Measurements from ENCODE around the gene ZNF282.

The ZNF282 gene

DNA sequence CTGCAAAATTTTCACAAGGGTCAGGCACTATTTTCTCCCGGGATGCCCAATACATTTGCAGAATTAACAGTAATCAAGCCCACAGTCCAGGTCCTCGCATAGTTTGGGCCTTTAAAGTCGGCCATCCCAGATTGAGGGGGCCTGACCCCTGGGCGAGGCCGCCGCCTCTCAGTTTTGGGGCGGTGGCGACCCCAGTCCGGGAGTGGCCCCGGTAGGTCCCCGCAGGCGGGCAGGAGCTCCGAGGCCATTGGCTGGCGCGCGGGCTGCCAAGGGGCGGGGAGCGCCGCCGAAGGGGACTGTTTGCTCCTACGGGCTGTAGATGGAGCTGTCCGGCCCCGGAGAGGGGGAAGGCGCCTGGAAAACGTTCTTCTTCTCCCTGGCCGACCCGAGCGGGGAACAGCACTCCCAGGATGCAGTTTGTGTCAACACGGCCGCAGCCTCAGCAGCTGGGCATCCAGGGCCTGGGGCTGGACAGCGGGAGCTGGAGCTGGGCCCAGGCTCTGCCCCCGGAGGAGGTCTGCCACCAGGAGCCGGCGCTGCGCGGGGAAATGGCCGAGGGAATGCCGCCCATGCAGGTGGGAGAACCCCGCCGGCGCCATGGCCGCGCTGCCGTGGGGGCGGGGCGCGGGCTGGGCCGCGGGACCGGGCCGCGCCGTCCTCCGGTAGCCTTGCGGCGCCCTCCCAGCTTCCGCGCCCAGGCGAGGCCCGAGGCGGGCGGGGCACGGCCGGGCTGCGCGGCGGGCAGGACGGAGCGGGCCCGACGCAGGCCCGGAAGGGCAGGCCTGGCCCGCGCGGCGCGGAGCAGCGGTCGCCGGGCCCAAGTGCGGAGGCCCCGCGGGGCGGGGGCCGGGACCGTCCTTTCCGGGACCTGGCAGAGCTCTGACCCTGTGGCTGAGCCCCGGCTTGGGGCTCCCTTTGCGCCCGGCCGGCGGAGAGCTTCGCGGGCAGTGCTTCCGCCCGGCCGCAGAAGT is at the start of gene ZNF282:
TSS of gene ZNF282 (plus strand) at position 367 of the 971 bp plus-strand sequence. CDS start at position 411, 44 bp downstream.
- FAIRE-seq = peak; percentile 56

DNA sequence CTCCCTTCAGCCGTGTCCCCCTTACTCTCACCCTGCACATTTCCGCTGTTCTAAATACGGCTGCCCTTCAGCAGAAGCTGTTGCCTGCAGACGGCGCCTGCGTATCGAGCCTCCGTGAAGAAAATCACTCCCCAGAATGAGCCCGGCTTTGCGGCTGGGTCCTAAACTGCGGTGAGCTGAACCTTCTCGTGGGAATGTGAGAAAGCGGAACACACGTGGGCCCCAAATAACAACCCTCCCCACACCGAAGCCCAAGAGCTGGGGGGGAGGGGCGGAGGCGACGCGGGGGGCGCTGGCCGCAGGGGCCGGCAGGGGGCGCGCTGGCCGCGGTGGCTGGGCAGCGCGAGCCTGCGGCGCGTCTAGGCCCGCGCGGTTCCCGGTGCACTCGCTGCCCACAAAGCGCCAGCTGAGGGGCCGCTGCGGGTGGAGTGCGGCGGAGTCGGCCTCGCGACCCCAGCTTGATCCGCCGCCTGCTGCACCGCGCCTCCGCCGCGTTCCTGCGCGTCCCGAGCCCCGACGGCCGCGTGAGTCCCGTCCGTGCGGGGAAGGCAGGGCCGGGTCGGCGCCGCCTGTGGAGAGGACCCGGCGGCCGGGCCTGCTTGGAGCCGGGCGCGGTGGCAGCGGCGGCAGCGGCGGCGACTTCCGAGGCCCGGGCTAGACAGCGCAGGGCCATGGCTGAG is 48.1 kb upstream of the ZNF282 start, which contains the start of gene ZNF398:
TSS of gene ZNF398 (plus strand) at position 382 of the 680 bp plus-strand sequence. CDS start at position 672, 290 bp downstream.
- FAIRE-seq (peak; percentile 78), DNase-seq (ENCODE audit: extremely low spot score, insufficient read length, low read depth) (peak; percentile 91)

More for the DNA sequence above, at the start of gene ZNF282:
- peak; percentile 91 for DNase-seq (ENCODE audit: extremely low spot score, insufficient read length, low read depth)

DNA sequence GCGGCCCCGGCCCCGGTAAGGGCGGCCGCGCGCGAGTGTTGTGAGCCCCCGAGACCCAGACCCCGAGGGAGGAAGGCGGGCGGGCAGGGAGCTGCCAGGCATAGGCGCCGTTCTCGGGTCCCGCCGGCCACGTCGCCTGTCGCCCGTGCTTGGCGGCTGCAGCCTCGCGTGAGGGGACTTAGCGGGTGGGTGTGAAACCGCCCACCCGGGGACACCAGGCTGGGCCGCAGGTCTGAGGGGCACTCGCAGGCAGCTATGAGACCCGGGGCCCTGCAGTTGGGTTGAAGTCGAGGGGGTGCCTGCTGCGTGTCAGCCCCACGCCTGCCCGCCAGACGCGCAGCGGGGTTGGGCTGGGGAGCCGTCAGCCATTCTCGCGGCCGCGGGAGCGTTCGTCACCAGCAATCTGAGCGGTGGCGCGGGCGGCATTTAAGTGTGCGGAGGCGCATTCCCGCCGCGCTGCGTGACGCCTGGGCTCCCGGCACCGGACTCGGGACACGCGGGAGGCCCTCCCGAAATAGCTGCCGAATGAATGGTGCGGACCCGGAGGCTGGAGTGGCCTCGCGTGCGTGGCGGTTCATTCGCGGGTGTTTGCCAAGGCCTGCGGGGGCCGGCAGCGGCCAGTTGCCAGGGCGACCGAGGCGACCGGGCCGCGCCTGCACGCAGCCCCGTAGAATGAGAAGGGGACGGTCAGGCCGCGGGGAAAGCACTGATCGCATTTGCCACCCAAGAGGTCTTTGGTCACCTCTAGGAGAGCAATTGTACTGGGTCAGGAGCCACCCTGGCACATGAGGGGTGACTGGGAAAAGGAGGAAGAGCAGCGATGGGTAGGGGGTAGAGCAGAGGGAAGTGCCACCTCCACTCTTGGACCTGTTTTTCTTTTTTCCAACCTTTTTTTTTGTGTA is 47.3 kb upstream of the ZNF282 start:
- FAIRE-seq (no peak), DNase-seq (ENCODE audit: extremely low spot score, insufficient read length, low read depth) (peak; percentile 39)

DNA sequence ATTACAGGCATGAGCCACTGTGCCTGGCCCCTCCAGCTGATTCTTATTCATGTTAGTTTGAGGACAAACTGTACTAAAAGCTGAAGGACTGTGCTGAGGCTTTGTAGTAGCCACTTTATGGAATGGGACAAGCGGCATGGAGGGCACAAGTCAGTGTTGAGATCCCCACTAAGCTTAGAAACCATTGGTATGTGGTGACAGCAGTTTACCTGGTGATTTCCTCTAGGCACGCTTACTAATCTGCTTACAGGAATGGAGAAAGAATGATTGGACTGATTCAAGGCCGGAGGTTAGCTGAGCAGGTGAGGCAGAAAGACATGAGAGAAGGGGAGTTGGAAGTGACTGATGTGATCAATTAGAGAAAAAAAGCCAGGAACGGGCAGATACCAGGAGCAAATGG is 44.4 kb upstream of the ZNF282 start:
- FAIRE-seq = no peak
- no peak for DNase-seq (ENCODE audit: extremely low spot score, insufficient read length, low read depth)

DNA sequence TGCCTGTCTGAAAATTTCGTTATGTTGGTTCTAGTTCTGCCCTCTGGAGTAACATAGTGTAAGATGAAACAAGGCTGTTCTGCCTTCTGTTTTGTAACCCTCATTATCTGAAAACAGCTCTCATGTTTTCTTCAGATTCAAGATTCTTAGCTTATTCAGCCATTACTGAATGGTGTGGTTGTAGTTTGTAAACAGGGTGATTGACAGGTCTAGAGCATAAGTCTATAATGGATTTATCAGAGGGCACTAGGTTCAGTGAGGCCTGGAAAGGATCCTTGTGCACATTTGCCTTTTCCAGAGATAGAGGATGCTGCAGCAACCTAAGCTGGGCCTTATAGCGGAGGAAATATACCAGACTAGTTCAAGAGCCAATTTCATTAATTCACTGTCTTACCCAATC is 42.0 kb upstream of the ZNF282 start:
- no peak for DNase-seq (ENCODE audit: extremely low spot score, insufficient read length, low read depth)
- FAIRE-seq = no peak

DNA sequence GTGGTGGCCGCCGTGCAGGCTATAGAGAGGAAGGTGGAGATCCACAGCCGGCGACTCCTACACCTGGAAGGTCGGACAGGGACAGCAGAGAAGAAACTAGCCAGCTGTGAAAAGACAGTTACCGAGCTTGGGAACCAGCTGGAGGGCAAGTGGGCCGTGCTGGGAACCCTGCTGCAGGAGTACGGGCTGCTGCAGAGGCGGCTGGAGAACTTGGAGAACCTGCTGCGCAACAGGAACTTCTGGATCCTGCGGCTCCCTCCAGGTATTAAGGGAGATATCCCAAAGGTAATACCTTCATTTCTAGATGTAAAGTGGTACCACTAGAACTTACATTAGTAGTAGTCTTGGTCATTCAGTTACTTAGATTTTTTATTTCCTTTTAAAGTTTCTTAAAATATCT is 41.3 kb upstream of the ZNF282 start:
- FAIRE-seq = no peak
- no peak for DNase-seq (ENCODE audit: extremely low spot score, insufficient read length, low read depth)

DNA sequence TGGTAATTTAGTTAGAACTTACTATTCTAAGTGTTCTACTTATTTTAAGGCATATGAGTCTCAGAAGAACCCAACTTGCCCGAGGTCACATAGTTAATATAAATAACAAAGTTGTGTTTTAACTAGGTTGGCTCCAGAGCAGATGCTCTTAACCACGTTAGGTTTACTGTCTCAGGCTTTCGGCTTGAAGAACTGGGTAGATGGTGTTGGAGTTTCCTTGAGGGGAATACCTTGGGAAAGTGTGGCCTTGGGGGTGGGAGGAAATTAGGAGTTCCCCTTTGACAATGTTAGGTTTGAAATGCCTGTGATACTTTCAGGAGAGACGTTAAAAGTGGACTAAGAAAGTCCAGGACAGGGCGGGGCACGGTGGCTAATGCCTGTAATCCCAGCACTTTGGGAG is 38.4 kb upstream of the ZNF282 start:
- FAIRE-seq (no peak), DNase-seq (ENCODE audit: extremely low spot score, insufficient read length, low read depth) (no peak)

DNA sequence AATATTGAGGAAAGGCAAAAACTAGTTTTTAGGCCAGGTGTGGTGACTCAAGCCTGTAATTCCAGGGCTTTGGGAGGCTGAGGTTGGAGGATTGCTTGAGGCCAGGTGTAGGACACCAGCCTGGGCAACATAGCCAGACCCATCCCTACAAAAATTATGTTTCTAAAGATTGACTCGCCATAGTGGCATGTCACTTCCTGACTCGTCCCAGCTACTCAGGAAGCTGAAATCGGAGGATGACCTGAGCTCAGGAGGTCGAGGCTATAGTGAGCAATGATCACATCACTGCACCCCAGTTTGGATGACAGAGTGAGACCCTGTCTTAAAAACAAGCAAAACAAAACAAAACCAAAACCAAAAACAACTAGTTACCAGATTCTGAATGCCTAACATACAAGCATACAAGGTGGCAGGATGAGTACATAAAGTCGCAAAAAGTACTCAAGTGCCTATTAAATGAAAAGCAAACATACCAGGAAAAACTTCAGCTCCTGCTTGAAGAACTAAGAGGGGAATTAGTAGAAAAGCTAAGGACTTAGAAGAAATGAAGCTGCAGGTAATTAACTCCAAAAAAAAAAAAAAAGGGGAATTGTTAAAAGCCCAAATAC is 34.0 kb upstream of the ZNF282 start:
- no peak for FAIRE-seq
- no peak for DNase-seq (ENCODE audit: extremely low spot score, insufficient read length, low read depth)

DNA sequence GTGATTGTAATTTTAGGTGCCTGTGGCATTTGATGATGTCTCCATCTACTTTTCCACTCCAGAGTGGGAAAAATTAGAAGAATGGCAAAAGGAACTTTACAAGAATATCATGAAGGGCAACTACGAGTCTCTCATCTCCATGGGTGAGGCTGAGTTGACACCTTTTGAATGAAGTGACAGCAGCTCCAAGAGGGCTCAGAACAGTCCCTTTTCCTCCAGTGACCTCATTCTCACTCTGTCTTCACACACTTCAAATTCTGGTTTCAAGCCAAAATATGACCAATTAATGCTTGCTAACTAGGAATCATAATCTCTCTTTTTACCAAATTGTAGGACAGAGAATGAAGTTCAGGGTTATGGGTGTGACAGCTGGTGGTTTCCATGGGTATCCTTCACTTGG is 29.2 kb upstream of the ZNF282 start:
- DNase-seq (ENCODE audit: extremely low spot score, insufficient read length, low read depth) (no peak), FAIRE-seq (no peak)

DNA sequence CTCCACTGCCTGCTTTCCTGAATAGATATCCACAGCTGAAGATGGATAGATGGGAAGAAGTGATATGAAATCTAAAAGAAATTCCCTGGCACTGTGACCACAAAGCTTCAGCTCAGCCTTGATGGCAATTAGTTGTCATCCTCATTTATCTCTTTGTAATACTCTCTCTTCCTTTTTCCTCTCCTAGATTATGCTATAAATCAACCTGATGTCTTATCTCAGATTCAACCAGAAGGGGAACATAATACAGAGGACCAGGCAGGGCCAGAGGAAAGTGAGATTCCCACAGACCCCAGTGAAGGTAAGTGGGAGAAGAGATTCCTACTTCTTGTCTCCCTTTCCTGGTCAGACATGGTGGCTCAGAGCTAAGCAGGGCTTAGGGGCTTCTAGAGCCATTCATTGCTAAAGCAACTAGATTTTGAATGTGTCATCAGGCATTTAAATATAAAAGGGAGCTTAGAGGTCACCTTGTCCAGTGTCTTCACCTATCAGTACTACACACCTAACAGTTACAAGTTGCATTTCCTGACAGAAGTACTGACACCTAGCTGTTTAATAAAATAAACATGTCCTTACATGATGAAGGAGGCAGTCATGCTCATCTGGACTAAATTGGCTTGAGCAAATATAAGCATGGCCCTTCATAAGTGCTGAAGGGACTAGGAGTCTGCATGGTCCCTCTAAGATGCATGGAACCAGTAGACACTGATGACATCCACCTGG is 28.6 kb upstream of the ZNF282 start:
- DNase-seq (ENCODE audit: extremely low spot score, insufficient read length, low read depth) = no peak
- FAIRE-seq = no peak

DNA sequence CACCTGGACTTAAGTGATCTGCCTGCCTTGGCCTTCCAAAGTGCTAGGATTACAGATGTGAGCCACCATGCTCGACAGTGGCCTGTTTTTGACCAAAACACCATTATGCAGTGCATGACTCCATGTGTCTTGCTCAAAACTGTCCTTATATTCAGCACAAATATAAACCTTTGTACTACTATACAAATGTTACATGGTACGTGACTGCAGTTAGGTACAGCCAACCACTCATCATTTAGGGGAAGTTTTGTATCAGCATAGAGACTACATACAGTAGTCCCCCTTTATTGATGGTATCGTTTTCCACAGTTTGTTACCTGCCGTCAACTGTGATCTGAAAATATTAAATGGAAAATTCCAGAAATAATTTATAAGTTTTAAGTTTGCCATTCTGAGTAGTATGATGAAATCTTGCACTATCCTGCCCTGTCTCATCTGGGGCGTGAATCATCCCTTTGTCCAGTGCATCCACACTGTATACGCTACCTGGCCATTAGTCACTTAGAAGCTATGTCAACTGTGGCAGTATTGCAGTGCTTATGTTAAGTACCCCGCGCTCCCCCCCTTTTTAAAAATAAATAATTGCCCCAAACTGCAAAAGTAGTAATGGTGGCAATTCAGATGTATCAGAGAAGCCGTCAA is 23.3 kb upstream of the ZNF282 start:
- FAIRE-seq = no peak
- DNase-seq (ENCODE audit: extremely low spot score, insufficient read length, low read depth) = no peak

DNA sequence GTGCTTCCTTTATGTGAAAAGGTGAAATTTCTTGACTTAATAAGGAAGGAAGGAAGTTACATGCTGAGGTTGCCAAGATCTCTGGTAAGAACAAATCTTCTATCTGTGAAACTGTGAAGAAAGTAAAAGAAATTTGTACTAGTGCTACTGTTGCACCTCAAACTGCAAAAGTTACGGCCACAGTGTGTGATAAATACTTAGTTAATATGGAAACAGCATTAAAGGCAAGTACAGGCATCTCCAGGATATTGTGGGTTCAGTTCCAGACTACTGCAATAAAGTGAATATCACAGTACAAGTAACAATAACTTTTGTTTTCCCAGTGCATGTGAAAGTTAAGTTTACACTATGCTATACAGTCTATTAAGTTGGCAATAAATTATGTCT is 22.8 kb upstream of the ZNF282 start:
- DNase-seq (ENCODE audit: extremely low spot score, insufficient read length, low read depth) = no peak
- FAIRE-seq = no peak

DNA sequence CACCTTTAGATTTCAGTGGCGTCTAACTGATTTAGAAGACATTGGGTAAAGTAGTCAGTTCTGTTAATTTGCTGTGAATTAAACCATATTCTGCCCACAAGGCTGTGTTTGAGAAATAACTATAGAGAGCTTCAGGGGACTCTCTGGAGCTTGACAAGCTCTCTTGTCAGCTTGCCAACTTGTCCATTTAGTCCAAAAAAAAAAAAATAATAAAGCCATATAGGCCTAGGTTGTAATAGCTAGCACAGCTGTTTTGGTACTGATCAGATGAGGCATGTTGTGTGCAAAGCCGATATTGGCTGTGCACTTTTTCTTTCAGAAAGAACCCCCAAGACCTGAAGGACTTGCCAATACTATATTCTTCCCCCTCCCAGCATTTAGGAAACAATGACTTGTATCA is 20.2 kb upstream of the ZNF282 start:
- FAIRE-seq (no peak), DNase-seq (ENCODE audit: extremely low spot score, insufficient read length, low read depth) (no peak)

DNA sequence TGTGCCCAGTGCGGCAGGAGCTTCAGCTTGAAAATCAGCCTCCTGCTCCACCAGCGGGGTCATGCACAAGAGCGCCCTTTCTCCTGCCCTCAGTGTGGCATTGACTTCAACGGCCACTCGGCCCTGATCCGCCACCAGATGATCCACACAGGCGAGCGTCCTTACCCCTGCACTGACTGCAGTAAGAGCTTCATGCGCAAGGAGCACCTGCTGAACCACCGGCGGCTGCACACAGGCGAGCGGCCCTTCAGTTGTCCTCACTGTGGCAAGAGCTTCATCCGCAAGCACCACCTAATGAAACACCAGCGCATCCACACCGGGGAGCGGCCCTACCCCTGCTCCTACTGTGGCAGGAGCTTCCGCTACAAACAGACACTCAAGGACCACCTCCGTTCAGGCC is 16.1 kb upstream of the ZNF282 start:
- DNase-seq (ENCODE audit: extremely low spot score, insufficient read length, low read depth) = no peak
- no peak for FAIRE-seq

DNA sequence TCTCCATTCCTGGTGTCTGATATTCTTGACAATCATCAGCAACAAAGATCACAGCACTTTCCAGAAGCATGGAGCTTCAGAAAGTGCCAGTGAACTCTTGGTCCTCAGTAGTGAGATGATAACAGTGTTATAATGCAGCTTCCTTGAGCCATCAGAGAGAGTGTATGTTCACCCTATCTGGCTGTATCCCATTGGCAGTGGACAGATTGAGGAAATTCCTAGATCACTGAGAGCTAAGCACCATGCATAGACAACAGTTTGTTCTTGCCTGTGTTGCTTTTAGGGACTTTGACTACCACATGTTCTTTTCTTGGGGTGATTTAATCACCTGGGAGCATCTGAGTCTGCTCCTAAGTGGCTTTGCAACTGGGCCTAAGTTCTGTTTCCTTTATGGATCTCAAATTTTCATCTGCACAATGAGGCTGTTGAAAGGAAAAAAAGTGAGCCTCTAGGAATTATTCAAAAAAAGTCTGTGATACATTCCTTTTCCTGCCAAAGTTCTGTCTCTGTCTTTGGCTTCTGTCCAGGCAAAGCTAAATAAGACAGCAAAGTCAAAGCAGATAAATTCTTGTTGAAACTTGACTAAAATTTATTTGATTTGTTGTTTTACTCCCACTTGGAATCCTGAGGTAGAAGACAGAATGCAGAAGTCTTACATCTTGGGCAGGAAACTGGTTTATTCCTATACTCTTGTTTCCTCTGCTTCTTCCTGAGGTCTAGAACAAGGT is 14.5 kb upstream of the ZNF282 start:
- FAIRE-seq (no peak), DNase-seq (ENCODE audit: extremely low spot score, insufficient read length, low read depth) (no peak)

DNA sequence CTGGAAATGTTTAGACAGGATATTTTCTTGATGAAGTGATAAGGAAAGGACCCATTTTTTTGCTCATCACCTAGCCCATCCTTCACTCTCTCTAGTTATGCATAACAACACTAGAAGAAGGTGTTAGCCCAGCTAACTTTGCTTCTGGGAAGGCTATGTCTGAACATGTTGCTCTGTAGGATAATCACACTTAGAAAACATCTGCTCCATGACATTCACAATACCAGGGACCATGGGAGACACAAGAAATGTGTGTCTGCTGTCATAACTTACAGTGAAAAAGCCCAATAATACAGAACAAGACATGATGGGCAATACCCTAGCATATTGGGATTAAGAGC is 13.9 kb upstream of the ZNF282 start:
- no peak for FAIRE-seq

DNA sequence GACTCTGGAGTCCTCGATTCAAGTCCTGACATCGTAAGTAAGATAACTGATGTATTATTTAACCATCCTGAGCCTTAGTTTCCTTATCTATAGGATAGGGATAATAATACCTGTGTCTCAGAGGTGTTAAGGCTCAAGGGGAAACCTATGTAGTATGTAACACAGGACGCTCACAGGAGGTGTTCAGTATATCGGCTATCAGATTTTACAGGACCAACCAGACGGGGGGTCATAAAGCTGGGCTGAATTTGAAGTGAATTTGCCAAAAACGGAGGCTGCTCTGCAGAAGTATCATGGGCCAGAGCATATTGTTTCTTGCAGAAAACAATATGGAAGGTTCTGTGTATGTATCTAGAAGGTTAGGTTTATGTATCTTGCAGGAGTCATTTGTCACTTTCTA is 11.1 kb upstream of the ZNF282 start:
- DNase-seq (ENCODE audit: extremely low spot score, insufficient read length, low read depth) = no peak
- FAIRE-seq = no peak

More for the DNA sequence above, 13.9 kb upstream of the ZNF282 start:
- DNase-seq (ENCODE audit: extremely low spot score, insufficient read length, low read depth) = no peak

DNA sequence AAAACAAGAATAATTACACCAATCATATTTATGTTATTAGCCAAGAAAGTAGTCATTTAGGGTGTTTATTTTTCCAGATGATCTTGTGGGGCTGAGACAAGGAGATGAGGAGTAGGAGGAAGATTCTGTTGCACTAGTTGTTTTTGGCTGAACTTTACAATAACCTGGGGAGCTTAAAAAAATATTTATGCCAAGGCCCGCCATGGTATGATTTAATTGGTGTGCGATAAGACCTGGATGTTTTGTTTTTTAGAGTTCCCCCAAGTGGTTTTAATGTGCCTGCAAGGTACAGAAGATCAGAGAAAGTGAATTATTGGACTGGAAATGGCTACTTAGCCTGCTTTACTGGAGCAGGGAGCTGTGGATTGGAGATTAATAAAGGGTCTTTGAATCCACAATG is 7.1 kb upstream of the ZNF282 start:
- FAIRE-seq (no peak), DNase-seq (ENCODE audit: extremely low spot score, insufficient read length, low read depth) (no peak)

Data from GM18507 (cell line).